Transverse colon (tissue), 4 donors: ENCODE data around the gene MED27.

ENCODE experiments used
- EP300 ChIP-seq: sonication (generic); formaldehyde crosslinking; IDR thresholded peaks from one replicate; pipeline ENCODE4 v1.6.1; 2017; ENCODE audit warnings: antibody characterized with exemption, low read depth
- POLR2A ChIP-seq: fragments of 450-650 bp; IDR thresholded peaks from one replicate; pipeline ENCODE4 v1.6.1; 2016; ENCODE audit warnings: antibody characterized with exemption, mild to moderate bottlenecking, moderate library complexity
- POLR2AphosphoS5 ChIP-seq, 3 donors: sonication (generic); formaldehyde crosslinking; IDR thresholded peaks; one replicate each; pipeline ENCODE4 v1.6.1; 2016; ENCODE audit warnings: antibody characterized with exemption in 3 of 3
- TF ChIP-seq, protein P1 (sequence below), 5 experiments: fragments of 200-600 bp in 3 of 5; fragments of 450-650 bp in 2 of 5; sonication (generic) in 3 of 5; IDR thresholded peaks; 1 replicate in 2 of 5; 2 replicates in 3 of 5; pipeline ENCODE4 v1.5.1; 2016 to 2017; ENCODE audit warnings: antibody characterized with exemption in 5 of 5, inconsistent platforms in 3 of 5, mild to moderate bottlenecking in 2 of 5, moderate library complexity in 1 of 5

DNA sequence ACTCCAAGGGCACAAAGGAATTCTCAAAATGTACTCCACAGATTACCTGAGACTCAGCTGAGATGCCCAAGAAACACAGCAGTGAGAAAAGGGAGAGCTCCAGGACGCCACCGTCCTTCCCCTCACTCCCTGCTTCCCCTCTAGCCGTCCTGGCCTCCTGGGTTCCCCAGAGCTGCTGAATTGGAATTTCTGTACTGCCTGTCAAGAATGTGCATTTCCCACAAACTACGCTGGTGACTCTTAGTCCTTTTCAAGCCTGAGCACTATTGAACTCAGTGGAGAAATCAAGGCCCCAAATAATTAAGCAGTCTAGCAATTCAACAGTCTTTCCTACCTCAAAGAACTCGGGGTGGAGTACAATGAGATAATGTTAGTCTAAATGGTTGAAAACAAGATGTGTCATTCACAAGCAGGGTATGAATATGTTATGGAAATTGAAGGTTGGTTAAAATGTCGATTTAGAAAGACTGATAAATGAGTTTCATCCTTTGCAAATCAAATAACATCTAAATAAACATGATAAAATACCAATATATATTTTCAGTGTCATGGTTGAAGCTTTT lies 153.2 kb downstream of the MED27 start:
- TF ChIP-seq, protein P1, sequence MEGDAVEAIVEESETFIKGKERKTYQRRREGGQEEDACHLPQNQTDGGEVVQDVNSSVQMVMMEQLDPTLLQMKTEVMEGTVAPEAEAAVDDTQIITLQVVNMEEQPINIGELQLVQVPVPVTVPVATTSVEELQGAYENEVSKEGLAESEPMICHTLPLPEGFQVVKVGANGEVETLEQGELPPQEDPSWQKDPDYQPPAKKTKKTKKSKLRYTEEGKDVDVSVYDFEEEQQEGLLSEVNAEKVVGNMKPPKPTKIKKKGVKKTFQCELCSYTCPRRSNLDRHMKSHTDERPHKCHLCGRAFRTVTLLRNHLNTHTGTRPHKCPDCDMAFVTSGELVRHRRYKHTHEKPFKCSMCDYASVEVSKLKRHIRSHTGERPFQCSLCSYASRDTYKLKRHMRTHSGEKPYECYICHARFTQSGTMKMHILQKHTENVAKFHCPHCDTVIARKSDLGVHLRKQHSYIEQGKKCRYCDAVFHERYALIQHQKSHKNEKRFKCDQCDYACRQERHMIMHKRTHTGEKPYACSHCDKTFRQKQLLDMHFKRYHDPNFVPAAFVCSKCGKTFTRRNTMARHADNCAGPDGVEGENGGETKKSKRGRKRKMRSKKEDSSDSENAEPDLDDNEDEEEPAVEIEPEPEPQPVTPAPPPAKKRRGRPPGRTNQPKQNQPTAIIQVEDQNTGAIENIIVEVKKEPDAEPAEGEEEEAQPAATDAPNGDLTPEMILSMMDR (IDR thresholded peaks at IDR 0.05), result no peak
- TF ChIP-seq EP300 (no peak), POLR2A (no peak), POLR2AphosphoS5 (IDR thresholded peaks at IDR 0.05) (no peak)
